Left forelimb (tissue), 1 donor: ENCODE measurements around the gene ETHE1.

ENCODE experiments used
- DNase-seq: peaks from one replicate; pipeline ENCODE4 v3.0.0-alpha.2; 2018; ENCODE audit warnings: low spot score

ETHE1 gene

GRCh38 chr19:43489310-43489709 lies 37.7 kb downstream of the ETHE1 start:
- DNase-seq, result no peak

GRCh38 chr19:43488179-43488578 lies 38.8 kb downstream of the ETHE1 start:
- no peak for DNase-seq

- no peak for DNase-seq
These were observed 40.6 kb downstream of the ETHE1 start for GRCh38 chr19:43486412-43486811.

GRCh38 chr19:43485951-43486350 lies 41.0 kb downstream of the ETHE1 start:
- DNase-seq, result no peak

GRCh38 chr19:43483281-43483680 lies 43.7 kb downstream of the ETHE1 start:
- no peak for DNase-seq

GRCh38 chr19:43482193-43482592 lies 44.8 kb downstream of the ETHE1 start:
- no peak for DNase-seq

GRCh38 chr19:43481701-43482100 lies 45.3 kb downstream of the ETHE1 start:
- no peak for DNase-seq

GRCh38 chr19:43480574-43480973 lies 46.4 kb downstream of the ETHE1 start:
- no peak for DNase-seq

GRCh38 chr19:43479961-43480561 lies 46.9 kb downstream of the ETHE1 start:
- DNase-seq, result no peak

GRCh38 chr19:43479226-43479625 lies 47.8 kb downstream of the ETHE1 start:
- no peak for DNase-seq

- DNase-seq, result no peak
These were observed 48.7 kb downstream of the ETHE1 start for GRCh38 chr19:43478323-43478722.

- DNase-seq, result no peak
These were observed 50.4 kb downstream of the ETHE1 start for GRCh38 chr19:43476606-43477005.

- DNase-seq, result peak; percentile 96
These were observed 51.9 kb downstream of the ETHE1 start for GRCh38 chr19:43474986-43475705.

GRCh38 chr19:43474487-43474886 lies 52.5 kb downstream of the ETHE1 start:
- no peak for DNase-seq

- no peak for DNase-seq
These were observed 55.9 kb downstream of the ETHE1 start for GRCh38 chr19:43471091-43471490.

- DNase-seq, result no peak
These were observed 56.7 kb downstream of the ETHE1 start for GRCh38 chr19:43470288-43470687.

GRCh38 chr19:43469160-43469480 lies 57.9 kb downstream of the ETHE1 start:
- DNase-seq, result no peak

- no peak for DNase-seq
These were observed 58.4 kb downstream of the ETHE1 start for GRCh38 chr19:43468354-43469159.

- DNase-seq, result no peak
These were observed 59.3 kb downstream of the ETHE1 start for GRCh38 chr19:43467730-43468129.

- DNase-seq, result no peak
These were observed 59.7 kb downstream of the ETHE1 start for GRCh38 chr19:43467276-43467675.

GRCh38 chr19:43466793-43467192 lies 60.2 kb downstream of the ETHE1 start:
- no peak for DNase-seq

- no peak for DNase-seq
These were observed 61.4 kb downstream of the ETHE1 start, which contains the start of gene LYPD3 for GRCh38 chr19:43465468-43466120. LYPD3 (minus strand) TSS chr19:43465608; CDS start chr19:43465571, 37 bp downstream.
